ENCODE results near the gene ERCC2.
"Not testable (repeated sequence)": the region's sequence is repeated elsewhere in the genome, so short reads cannot be mapped to it uniquely, and the experiment has no call there.

Gene ERCC2

DNA sequence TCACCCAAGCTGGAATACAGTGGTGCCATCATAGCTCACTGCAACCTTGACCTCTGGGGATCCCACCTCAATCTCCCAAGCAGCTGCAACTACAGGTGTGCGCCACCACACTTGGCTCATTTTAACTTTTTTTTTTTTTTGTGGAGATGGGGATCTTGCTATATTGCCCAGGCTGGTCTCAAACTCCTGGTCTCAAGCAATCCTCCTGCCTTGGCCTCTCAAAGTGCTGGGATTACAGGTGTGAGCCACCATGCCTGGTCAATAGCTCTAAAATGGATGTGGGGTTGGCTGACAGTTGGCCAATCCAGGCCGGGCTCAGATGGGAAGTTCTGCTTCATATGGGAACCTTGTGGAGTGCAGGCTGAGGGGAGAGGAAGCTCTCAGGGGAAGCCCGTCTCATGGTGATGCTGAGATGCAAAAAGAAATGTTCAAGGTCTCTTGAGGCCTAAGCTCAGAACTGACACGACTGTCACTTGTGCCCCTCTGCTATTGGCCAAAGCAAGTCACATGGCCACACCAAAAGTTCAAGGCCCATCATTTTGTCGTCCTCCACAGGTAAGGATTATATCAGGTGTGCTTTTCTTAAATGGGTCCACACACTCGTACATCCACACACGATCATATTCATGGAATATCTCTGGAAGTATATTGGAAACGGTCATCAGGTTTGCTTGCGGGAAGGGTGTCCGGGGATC, 36.6 kb downstream of the ERCC2 start:
- no peak for DNase-seq (ENCODE audit: low read depth)

DNA sequence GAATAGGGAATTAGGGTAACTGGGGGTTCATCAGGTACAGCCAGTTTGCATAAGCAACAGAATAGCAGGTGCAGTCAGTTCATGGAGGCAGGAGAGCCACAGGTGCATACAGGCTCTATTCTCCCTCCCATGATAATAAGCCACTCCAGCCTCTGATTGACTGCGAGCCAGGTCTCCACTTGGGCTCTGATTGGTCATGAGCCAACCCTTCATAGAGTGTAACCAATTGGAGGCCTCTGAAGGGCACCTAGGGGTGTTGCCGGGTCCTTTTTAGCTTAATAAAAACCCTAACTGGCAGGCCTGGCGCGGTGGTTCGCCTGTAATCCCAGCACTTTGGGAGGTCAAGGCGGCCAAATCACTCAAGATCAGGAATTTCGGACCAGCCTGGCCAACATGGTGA, 39.0 kb downstream of the ERCC2 start:
- DNase-seq (ENCODE audit: low read depth): no peak

DNA sequence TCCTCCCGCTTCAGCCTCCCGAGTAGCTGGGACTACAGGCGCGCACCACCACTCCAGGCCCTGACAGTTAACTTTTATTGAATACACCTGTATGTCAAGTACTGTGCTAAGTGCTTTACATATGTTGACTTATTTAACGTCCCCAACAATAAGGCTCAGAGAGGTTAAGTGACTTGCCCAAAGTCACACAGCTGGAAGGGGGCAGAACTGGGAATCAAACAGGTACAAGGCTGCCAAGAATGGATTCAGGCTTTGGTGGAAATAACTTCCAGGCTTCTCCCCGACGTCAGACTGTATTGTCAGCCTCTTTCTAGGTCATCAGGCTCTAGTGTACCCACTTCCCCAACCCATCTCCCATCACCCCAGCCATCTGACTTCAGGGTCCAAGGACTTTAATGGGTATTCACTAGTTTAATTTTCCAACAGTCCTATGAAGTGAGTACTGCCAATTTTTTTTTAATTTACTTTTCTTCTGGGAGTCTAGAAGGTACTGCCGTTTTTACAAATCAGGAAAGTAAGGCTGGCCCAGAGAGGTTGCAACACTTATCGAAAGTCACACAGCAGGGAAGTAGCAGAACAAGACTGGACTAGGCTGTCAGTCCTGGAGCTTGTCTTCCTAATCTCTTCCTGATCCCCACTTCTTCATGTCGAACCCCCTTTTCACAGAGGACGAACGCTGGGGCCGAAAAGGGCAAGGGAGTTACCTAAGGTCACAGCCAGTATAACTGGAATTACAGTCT, 42.8 kb downstream of the ERCC2 start:
- no peak for DNase-seq (ENCODE audit: low read depth)

DNA sequence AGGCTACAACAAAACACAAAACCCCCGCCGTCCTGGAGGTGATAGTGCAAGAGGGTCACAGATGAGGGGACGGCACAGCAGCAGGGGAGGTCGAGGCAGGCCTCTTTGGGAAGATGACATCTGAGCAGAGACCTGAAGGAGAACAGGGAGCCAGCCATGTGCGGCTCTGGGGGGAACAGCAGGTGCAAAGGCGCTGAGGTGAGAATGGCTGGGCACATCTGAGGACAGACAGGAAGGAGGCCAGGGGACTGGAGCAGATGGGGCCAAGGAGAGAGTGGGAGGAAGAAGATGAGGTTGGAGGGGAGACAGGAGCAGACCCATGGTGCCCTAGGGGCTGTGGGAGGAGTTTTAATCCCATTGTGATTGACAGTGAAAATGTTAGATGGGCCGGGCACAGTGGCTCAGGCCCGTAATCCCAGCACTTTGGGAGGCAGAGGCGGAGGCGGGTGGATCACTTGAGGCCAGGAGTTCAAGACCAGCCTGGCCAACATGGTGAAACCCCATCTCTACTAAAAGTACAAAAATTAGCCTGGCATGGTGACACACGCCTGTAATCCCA, 45.9 kb downstream of the ERCC2 start:
- DNase-seq (ENCODE audit: low read depth): no peak

DNA sequence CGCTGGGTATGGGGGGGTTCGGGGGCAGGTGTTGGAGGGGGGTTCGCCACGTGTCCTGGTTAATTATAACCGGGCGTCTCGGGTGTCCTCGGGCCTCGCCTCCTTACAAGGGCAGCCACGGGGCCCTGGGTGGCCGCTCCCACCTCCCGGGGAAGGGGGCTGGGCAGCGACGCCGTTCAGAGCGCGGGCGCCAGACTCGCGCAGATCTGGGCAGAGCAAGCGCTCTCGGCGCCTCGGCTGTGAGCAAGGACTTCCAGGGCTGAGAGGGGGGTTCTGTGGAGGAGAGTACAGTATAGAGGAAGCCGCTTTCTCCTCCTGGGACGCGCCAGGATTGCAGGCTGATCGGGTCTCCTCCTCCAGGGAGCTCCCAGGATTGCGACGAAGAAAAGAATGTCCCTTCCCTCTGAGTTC, 46.7 kb downstream of the ERCC2 start:
- DNase-seq (ENCODE audit: low read depth): no peak

DNA sequence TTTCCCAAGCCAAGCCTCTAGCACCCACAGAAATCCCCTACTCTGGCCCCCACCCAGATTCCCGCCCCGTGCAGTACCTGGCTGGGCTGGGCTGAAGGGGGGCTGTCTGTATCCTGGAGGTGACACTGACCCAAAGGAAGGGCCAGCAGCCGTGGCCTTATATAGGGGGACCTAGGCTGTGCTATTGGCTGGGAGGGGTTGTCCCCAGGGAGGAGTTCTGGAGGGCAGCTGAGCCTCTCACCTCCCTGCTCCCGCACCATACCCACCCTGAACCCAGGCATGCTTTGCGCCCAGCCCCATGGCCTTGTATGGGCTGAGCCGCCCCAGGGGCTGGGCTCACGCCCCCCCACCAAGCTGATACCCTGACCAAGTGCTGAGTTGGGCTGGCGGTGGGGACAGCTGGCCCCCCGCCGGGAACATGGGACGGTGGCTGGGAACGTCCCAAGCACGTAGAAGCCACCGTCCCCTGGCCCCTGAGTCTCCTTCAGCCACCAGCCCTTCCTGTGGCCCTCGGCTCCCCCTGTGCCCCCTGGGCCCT, 47.6 kb downstream of the ERCC2 start, which contains the start of gene CKM:
CKM (minus strand) TSS at position 132 of the 538 bp plus-strand sequence. CDS start 3,162 bp downstream, outside the sequence.
- DNase-seq (ENCODE audit: low read depth): no peak

DNA sequence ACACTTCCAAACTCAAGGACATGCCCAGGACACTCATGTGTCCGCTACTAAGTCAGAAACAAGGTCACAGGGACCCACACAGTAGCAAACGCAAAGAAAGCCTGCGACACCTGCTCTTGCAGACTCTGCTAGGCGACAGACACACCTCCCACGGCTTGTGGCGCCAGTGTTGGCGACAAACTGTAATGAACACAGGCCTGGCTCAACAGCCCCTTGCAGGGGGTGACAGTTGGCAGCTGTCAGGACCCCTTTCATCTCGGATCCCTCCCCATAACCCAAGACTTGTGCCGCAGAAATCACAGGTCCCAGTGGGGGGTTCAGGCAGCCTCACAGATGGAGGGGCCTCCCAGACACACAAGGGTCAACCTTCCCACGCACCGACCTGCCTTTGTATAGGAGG, 48.1 kb downstream of the ERCC2 start:
- DNase-seq (ENCODE audit: low read depth): no peak

DNA sequence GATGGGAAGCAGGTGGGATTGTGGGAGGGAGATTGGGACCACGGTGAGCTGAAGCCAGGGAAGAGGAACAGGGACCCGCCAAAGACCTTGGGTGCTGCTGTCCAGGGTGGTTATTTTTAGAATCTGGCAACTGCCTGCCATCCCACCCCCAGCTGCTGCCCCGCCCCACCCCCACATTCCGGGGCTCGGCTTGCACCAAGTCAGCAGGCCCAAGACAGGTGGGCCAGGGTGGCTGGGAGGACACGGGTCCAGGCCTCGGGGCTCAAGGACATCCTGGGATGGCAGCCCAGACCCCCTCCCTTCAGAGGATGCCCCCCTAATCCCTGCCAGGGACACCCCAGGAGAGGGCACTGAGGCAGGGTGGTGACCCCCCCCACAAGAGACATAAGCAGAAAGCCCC, 48.5 kb downstream of the ERCC2 start:
- DNase-seq (ENCODE audit: low read depth): no peak

DNA sequence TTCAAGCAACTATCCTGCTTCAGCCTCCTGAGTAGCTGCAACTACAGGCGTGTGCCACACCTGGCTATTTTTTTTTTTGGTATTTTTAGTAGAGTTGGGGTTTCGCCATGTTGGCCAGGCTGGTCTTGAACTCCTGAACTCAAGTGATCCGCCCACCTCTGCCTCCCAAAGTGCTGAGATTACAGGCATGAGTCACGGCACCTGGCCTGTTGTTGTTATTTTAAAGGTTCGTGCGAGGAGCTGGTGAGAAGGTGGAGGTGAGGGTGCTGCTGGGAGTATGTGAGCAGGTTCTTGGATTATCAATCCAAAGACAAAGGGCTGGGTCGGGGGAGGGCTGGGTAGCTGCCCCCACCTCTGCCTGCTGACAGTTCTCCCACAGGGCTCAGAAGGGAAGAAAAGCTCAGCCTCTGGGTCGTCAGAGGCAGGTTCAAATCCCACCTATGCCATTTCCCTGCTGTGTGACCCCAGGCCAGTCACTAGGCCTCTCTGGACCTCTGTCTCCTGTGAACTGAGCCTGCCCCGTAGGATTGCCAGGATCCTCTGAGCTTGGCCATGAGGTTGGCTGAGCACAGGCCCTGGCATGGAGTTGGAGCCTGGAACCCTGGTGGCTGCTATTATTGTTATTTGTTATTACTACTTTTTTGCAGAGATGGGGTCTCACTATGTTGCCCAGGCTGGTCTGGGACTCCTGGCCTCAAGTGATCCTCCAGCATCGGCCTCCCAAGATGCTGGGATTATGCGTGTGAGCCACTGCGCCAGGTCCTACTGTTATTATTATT, 49.2 kb downstream of the ERCC2 start:
- DNase-seq (ENCODE audit: low read depth): no peak

DNA sequence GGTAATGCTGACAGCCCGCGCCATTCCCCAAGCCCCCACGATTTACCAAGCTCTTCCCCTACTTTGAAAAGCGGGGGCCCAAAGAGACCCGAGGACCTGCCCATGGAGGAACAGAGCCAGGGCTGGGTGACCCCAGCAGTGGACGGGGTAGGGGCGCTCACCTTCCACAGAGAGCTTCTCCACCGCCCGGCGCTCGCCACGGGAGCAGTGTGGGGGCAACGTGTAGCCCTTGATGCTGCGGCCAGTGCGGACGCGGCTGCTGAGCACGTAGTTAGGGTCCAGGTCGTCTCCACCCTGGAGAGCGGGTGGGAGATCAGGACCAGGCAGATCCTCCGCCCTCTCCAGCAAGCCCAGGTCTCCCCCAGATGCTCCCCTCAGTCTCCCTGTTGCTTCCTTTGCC, 55.1 kb downstream of the ERCC2 start:
- no peak for DNase-seq (ENCODE audit: low read depth)

DNA sequence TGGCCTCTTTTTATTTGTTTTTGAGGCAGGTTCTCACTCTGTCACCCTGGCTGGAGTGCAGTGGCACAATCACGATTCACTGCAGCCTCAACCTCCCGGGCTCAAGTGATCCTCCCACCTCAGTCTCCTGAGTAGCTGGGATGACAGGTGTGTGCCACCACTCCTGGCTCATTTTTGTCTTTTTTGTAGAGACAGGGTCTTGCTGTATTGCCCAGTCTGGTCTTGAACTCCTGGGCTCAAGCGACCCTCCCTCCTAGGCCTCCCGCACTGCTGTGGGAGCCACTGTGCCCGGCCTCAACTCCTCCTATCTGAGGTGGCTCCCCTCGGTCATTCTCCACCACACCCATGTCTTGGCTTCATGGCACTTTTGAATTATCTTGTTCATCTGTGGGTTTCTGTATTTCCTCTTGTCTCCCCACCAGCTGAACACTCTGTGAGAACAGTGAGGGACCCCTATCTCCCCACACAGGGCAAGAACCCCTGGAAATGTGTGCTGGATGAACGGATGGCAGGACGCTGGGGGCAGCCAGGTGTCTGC, 55.6 kb downstream of the ERCC2 start:
- DNase-seq (ENCODE audit: low read depth): no peak

DNA sequence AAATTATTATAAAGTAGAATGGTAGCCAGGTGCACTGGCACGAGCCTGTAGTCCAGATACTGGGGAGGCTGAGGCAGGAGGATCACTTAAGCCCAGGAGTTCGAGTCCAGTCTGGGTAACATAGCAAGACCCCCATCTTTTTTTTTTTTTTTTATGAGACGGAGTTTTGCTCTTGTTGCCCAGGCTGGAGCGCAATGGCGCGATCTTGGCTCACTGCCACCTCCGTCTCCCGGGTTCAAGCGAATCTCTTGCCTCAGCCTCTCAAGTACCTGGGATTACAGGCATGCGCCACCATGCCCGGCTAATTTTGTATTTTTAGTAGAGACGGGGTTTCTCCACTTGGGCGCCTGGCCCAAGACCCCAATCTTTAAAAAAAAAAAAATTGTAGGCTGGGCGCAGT, 58.1 kb downstream of the ERCC2 start:
- DNase-seq (ENCODE audit: low read depth): not testable (repeated sequence)

DNA sequence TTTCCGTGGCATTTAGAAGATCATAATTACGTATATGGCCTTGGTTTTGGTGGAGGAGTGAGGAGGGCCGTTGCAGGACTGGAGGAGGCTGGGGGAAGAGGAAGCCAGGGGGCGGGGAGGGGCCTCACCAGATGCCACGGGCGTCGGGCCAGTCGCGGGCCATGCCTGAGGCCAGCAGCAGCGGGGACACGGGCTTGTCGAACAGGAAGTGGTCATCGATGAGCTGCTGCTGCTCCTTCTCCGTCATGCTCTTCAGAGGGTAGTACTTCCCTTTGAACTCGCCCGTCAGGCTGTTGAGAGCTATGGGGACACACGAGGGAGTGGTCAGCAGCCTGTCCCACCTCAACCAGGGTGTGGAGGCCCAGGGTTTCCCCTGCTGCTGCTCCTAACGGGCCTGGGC, 58.8 kb downstream of the ERCC2 start:
- no peak for DNase-seq (ENCODE audit: low read depth)

DNA sequence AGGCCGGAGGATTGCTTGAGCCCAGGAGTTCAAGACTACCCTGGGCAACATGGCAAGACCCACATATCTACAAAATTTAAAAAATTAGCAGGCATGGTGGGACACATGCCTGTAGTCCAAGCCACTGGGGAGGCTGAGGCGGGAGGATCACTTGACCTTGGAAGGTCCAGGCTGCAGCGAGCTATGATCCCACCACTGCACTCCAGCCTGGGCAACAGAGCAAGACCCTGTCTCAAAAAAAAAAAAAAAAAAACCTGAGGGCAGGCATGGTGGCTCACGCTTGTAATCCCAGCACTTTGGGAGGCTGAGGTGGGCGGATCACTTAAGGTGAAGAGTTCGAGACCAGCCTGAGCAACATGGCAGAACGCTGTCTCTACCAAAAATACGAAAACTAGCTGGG, 61.1 kb downstream of the ERCC2 start:
- not testable (repeated sequence) for DNase-seq (ENCODE audit: low read depth)

DNA sequence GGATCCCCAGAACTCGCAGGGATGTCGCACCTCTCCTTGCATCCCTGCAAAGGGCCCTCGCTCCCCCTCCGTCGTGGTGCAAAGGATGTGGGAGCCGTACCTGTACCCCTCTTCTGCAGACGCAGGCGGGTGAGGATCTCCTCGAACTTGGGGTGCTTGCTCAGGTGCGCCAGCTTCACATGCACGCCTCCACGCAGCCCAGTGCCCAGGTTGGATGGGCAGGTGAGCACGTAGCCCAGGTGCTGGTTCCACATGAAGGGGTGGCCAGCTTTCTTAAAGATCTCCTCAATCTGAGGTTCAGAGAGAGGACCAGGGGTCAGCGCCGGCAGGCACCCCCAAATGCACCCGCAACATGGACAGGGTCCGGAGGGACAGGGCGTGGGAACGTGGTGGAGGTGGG, 63.0 kb downstream of the ERCC2 start:
- no peak for DNase-seq (ENCODE audit: low read depth)

DNA sequence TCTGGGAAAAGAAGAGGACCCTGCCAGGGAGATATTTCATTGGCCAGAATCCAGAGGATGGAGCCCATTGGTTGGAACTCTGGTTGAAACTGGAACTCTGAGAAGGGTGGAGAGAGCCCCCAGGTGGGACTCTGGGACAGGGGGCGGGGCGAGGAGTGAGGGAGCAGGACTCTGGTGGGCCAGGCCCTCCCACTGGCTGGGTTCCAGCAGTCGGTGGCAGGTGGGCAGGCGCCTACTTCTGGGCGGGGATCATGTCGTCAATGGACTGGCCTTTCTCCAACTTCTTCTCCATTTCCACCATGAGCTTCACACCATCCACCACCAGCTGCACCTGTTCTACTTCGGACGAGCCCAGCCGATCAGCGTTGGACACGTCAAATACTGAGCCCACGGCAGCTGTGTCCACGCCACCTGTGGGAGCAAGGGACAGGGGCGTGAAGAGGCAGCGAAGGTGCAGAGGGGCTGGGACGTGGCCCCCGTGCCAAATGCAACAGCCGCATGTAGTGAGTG, 63.8 kb downstream of the ERCC2 start:
- DNase-seq (ENCODE audit: low read depth): no peak

DNA sequence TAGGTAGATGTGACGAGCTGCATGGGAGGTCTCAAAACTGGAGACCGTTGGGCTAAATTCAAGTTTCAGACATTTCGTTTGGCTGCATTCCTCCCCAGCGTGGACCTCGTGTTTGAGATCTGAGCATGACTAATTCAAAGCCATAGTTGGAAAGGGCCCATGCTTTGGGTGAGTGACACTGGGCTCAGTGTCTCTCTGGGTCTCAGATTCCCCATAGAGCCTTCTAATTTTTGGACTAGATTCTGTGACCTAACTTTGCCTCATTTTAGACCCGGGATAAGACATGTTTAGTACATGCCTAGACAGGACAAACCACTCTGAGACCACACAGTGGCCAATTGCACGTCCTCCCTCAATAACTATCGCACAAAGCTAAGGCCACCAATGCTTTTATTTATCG, 64.3 kb downstream of the ERCC2 start:
- no peak for DNase-seq (ENCODE audit: low read depth)

DNA sequence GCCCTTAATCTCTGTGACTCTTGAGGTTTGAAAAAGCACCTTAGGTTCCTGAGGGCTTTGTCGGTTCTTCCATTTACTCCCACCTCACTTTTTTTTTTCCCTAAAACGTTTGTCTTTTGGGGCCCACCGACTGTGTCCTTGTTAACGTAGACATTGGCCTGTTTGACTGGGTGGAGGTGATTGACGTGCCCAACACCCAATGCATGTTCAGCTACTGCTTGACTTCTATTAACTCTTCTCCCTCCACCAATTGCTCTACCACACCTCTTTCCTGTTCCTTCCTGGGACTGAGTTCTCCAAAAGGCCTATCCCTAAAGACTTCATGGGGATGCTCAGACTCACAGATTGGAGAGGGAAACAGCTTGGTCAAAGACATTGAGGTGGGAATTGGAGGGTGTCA, 65.0 kb downstream of the ERCC2 start:
- no peak for DNase-seq (ENCODE audit: low read depth)

DNA sequence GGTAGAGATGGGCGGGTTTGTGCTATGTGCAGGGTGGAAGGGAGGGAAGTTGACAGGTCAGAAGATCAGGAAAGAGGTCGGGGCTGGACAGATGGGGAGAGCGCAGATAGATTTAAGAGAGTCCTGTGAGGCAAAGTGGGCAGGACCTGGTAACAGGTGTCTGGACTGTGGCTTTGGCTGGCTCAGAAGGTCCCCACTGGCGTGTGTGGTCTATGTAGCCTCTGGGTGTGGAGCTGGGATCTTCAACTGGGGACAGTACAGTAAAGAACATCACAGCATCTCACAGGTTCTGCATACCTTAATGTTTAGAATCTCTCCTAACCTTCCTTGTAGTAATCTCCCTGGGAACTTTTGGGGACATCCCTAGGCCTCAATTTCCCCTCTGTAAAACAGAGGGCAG, 65.4 kb downstream of the ERCC2 start:
- DNase-seq (ENCODE audit: low read depth): no peak

DNA sequence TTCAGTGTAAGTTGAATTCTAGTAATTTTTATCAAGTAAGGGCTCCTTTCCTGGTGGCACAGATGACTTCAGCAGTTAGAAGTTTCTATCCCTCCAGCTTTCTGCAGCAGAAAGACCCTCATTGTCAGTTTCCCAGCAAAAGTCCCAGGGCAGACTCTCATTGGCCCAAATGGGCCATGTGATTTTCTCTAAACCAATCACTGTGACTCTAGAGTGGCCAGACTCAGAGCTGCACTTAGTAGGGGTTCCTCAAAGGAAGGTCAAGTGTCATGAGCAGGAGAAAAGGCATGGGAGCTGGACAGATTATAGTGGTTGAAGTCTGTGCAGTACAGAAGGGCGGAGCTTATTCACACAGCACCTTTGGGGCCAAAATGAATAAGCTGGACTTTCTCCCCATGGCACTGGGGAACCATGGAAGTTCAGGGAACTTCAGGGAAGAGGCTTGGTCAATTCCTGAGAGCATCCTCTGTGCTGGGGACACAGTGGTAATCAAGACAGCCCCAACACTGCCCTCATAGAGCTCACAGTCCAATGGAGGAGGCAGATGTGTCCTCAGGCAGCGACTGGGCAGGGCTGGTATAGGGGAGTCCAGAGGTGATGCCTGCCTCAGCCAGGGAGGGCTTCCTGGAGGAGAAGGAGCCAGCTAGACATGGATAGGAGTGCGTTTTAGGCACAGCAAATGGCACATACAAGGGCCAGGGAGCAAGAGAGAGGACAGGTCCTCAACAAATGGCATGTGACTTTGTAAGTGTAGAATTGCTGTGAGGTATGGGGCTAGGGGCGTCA, 66.0 kb downstream of the ERCC2 start:
- no peak for DNase-seq (ENCODE audit: low read depth)
